Neural progenitor cell (in vitro differentiated cells): ENCODE results near the gene PTGES2.

Experiments used
- EZH2 ChIP-seq: fragments of 200-600 bp; sonication (generic); IDR thresholded peaks from 2 replicates; pipeline ENCODE4 v1.6.1; 2017; ENCODE audit warnings: antibody characterized with exemption, mild to moderate bottlenecking, moderate library complexity
- EZH2phosphoT487 ChIP-seq: fragments of 200-600 bp; sonication (generic); IDR thresholded peaks from 2 replicates; pipeline ENCODE4 v1.6.1; 2017; ENCODE audit warnings: antibody characterized with exemption
- TF ChIP-seq, protein P1 (sequence below): fragments of 200-600 bp; sonication (generic); IDR thresholded peaks from 2 replicates; pipeline ENCODE4 v1.5.1; 2017; ENCODE audit warnings: antibody characterized with exemption, mild to moderate bottlenecking

DNA sequence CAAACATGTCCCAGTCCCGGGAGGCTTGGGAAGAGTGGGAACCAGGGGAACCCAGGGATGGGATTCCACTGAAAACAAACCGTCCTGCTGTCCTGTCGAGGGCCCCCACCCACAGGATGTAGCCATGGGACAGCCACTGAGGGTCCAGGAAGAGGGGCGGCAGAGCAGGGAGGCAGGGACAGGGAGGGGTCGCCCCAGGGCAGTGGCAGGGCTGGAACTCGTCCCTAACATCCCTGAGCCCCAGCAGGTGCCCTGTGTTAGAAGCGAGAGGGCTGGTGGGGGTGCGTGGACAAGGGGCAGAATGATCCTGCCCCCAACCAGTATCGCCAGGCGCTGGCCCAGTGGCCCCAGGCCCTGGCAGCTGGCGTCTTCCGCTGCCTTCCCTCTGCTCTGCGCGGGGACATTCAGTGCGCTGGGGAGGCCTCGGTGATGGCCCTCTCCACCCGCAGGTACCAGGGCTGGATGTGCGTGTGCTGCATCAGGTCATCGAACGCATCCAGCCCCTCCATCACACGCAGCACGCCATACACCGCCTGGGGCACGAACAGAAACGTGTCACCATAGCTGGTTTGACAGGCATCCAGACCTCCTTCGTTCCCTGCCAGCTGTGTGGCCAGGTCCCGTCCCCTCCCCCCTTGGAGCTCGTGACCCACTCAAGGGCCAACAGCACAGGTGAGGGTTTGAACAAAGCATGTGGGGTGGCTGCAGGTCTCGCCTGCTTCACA, 6.6 kb downstream of the PTGES2 start:
- no peak for TF ChIP-seq EZH2
- TF ChIP-seq, protein P1, sequence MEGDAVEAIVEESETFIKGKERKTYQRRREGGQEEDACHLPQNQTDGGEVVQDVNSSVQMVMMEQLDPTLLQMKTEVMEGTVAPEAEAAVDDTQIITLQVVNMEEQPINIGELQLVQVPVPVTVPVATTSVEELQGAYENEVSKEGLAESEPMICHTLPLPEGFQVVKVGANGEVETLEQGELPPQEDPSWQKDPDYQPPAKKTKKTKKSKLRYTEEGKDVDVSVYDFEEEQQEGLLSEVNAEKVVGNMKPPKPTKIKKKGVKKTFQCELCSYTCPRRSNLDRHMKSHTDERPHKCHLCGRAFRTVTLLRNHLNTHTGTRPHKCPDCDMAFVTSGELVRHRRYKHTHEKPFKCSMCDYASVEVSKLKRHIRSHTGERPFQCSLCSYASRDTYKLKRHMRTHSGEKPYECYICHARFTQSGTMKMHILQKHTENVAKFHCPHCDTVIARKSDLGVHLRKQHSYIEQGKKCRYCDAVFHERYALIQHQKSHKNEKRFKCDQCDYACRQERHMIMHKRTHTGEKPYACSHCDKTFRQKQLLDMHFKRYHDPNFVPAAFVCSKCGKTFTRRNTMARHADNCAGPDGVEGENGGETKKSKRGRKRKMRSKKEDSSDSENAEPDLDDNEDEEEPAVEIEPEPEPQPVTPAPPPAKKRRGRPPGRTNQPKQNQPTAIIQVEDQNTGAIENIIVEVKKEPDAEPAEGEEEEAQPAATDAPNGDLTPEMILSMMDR, result no peak
- no peak for TF ChIP-seq EZH2phosphoT487
